GF-D8 (cell line): Measurements from ENCODE around the gene LVRN.

ENCODE experiments used
- DNase-seq: peaks from one replicate; lab custom pipeline; 2025; lab: John Stamatoyannopoulos, UW

Gene LVRN

GRCh38 chr5:116025866-116026265, 63.6 kb downstream of the LVRN start:
- no peak for DNase-seq

- no peak for DNase-seq
These were observed 69.8 kb downstream of the LVRN start, which contains the start of gene ARL14EPL for GRCh38 chr5:116032094-116032517. TSS of gene ARL14EPL (plus strand) at chr5:116032472. CDS start at chr5:116051466, 18,994 bp downstream.

GRCh38 chr5:116032991-116033390, 70.7 kb downstream of the LVRN start:
- DNase-seq = no peak

- no peak for DNase-seq
These were observed 72.8 kb downstream of the LVRN start for GRCh38 chr5:116035123-116035522.

- DNase-seq = no peak
These were observed 75.1 kb downstream of the LVRN start for GRCh38 chr5:116037236-116037822.

- peak; percentile 39 for DNase-seq
These were observed 76.5 kb downstream of the LVRN start for GRCh38 chr5:116038817-116039216.

- no peak for DNase-seq
These were observed 80.1 kb downstream of the LVRN start for GRCh38 chr5:116042375-116042774.

- no peak for DNase-seq
These were observed 81.8 kb downstream of the LVRN start for GRCh38 chr5:116044073-116044472.

- DNase-seq = no peak
These were observed 83.5 kb downstream of the LVRN start for GRCh38 chr5:116045821-116046220.

GRCh38 chr5:116046261-116046660, 84.0 kb downstream of the LVRN start:
- no peak for DNase-seq

- no peak for DNase-seq
These were observed 84.5 kb downstream of the LVRN start for GRCh38 chr5:116046823-116047222.

GRCh38 chr5:116058346-116058936, 96.2 kb downstream of the LVRN start:
- no peak for DNase-seq

- no peak for DNase-seq
These were observed 100.1 kb downstream of the LVRN start for GRCh38 chr5:116062352-116062751.

GRCh38 chr5:116063950-116064349, 101.7 kb downstream of the LVRN start:
- no peak for DNase-seq

GRCh38 chr5:116068028-116068632, 105.9 kb downstream of the LVRN start:
- no peak for DNase-seq

- DNase-seq = no peak
These were observed 108.9 kb downstream of the LVRN start for GRCh38 chr5:116071211-116071610.

GRCh38 chr5:116075191-116075831, 113.0 kb downstream of the LVRN start:
- DNase-seq = no peak

- DNase-seq = no peak
These were observed 114.2 kb downstream of the LVRN start for GRCh38 chr5:116076496-116076895.
